Fibroblast of the aortic adventitia (primary cell): ENCODE results near the gene CHEK2. TPM values are rescaled to one million over a fixed set of nuclear protein-coding genes. Genes with fewer than 3 reads are reported as not detected.
"Not testable (repeated sequence)": the region's sequence is repeated elsewhere in the genome, so short reads cannot be mapped to it uniquely, and the experiment has no call there.

ENCODE experiments used
- DNase-seq: peaks from one replicate; pipeline ENCODE4 v3.0.0-alpha.2; 2010; ENCODE audit warnings: low read depth
- H3K4me3 ChIP-seq: 2 replicates; pipeline ENCODE4 v1.5.1; 2011; ENCODE audit warnings: low read depth, mild to moderate bottlenecking, control low read depth, low read length, moderate library complexity
- CTCF ChIP-seq: IDR thresholded peaks from 2 replicates; pipeline ENCODE4 v1.5.1; 2011; ENCODE audit warnings: mild to moderate bottlenecking, low read length, control low read depth, inconsistent platforms; ENCODE audit not compliant: insufficient read depth
- total RNA-seq: library from RNA; depleted of rRNA; stranded (reverse); fragments of >200 nt; gene quantifications from 2 replicates; pipeline ENCODE4 v1.2.3, GENCODE V29; 2012; ENCODE audit warnings: low replicate concordance

Gene CHEK2
- total RNA-seq, 1 donor, result 22.2 TPM

DNA sequence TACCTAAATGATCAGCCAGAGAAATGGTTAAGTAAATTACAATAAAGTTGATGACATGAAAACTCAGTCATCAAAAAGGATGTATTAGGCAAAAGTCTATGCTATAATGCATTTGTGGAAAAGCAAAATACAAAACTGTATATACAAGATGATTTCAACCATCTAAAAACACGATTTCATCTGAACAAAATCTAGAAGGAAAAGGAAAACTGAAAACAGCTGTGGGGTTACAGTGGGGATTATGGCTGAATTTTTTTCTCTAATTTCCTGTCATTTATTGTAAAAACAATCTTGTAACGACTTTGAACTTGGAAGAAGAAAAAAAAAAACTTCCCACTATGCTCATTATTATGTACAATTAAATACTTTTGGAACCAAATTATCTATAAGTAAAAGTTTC lies 30.3 kb downstream of the CHEK2 start:
- no peak for TF ChIP-seq CTCF
- DNase-seq, result peak; percentile 10
- H3K4me3 ChIP-seq, result no peak overlapping the region

- TF ChIP-seq CTCF, result no peak
- H3K4me3 ChIP-seq, result peak overlapping the region; percentile 26
- DNase-seq, result peak; percentile 91
These were observed 30.9 kb downstream of the CHEK2 start for GRCh38 chr22:28710576-28711191.

DNA sequence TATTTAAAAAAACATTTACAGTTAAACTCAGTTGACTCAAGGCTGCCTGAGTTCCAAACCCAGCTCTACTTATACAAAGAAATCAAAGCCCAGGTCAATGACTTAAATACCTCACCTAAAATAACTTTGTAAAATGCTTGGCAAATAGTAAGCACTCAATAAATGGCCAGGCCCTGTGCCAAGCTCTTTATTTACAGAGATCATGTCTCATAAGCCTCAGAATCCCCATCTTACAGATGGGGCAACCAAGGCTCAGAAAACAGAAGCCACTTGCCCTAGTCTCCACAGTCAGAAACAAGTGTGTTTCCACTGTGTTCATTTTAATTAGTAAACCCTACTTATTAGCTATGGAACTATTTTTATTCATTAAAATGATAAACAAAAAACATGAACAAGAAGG lies 31.5 kb downstream of the CHEK2 start:
- no peak overlapping the region for H3K4me3 ChIP-seq
- TF ChIP-seq CTCF, result no peak
- no peak for DNase-seq

DNA sequence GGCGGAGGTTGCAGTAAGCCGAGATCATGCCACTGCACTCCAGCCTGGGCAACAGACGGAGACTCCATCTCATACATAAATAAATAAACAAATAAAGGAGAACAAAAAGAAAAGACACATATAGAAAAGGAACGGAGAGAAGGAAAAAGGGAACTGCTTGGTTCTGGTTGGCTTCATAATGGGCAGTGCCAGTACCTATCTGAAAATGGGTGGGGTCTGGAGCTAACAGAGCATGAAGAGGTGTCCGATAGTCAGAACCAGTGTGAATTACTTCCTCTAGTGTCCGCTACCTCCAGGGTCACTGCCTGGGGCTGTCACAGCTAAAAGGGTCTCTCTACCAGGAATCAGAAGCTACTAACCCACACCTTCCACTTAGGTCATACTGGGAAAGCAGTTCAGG lies 34.8 kb downstream of the CHEK2 start:
- no peak for DNase-seq
- no peak for TF ChIP-seq CTCF
- H3K4me3 ChIP-seq, result no peak overlapping the region

- no peak overlapping the region for H3K4me3 ChIP-seq
- DNase-seq, result peak; percentile 38
- TF ChIP-seq CTCF, result peak; percentile 2
These were observed 38.2 kb downstream of the CHEK2 start for GRCh38 chr22:28703436-28703835.

GRCh38 chr22:28702891-28703290 lies 38.7 kb downstream of the CHEK2 start:
- H3K4me3 ChIP-seq, result no peak overlapping the region
- DNase-seq, result no peak
- TF ChIP-seq CTCF, result no peak

GRCh38 chr22:28693041-28693760 lies 48.4 kb downstream of the CHEK2 start:
- H3K4me3 ChIP-seq, result not testable (repeated sequence)

DNA sequence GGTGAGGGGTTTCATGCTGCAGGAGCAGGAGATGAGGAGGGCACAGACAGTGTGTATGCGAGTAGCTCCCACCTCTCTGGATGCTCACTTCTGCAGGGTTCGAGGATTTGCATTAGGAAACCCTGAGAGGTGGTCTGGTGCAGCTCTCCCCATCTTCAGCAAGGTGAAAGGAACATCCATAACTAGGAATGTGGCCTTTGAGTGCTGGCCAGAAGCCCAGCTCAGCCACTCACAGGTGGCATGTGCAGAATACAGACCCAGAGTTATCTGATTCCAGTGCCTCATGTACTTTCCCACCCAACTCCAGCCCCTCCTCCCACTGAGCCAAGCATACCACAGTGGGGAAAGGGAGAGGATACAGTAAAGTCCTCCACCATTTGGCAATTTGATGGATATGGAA lies 51.8 kb downstream of the CHEK2 start:
- not testable (repeated sequence) for H3K4me3 ChIP-seq, DNase-seq

More at GRCh38 chr22:28693041-28693760, 48.4 kb downstream of the CHEK2 start:
- not testable (repeated sequence) for DNase-seq

- not testable (repeated sequence) for DNase-seq, H3K4me3 ChIP-seq
These were observed 58.7 kb downstream of the CHEK2 start for GRCh38 chr22:28682966-28683365.

DNA sequence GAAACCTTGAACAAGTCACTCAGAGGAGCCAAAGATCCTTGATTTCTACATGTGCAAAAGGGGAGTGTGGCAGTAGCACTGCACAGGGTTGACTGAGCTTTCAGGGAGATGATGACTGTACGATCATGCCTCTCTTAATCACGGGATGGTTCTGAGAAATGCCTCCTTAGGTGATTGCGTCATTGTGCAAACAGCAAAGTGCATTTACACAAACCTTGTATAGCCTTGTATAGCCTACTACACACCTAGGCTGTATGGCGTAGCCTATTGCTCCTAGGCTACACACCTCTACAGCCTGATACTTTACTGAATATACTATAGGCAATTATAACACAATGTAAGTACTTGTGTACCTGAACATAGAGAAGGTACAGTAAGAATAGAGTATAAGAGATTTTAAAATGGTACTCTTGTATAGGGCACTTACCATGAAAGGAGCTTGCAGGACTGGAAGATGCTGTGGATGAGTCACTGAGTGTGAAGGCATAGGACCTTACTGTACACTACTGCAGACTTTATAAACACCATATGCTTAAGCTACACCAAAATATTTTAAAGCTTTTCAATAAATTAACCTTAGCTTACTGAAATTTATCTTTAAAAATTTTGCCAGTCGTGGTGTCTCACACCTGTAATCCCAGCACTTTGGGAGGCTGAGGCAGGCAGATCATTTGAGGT lies 60.7 kb downstream of the CHEK2 start:
- DNase-seq, result peak; percentile 25

More for the DNA sequence above, 60.7 kb downstream of the CHEK2 start:
- H3K4me3 ChIP-seq, result not testable (repeated sequence)
